CD14-positive monocyte (primary cell): ENCODE measurements around the gene PSD. TPM values are rescaled to one million over a fixed set of nuclear protein-coding genes. Genes with fewer than 3 reads are reported as not detected.

Experiments
- DNase-seq, 3 donors: peaks; one replicate each; pipeline ENCODE4 v3.0.0-alpha.2; 2011 to 2022
- H2AFZ ChIP-seq: 2 replicates; pipeline ENCODE4 v1.6.0; 2012; ENCODE audit warnings: mild to moderate bottlenecking, low read depth, low read length, inconsistent platforms; ENCODE audit not compliant: insufficient read depth, poor library complexity, severe bottlenecking
- H3K27ac ChIP-seq, 2 donors: 1 replicate in 1 of 2; 2 replicates in 1 of 2; pipeline ENCODE4 v1.5.1; 2012 to 2013; ENCODE audit warnings: low read length in 2 of 2, control low read depth in 1 of 2, inconsistent platforms in 1 of 2, low read depth in 1 of 2, mild to moderate bottlenecking in 1 of 2
- H3K27me3 ChIP-seq, 2 donors: one replicate each; pipeline versions ENCODE4 v1.6.0 to v1.6.1; 2011 to 2013; ENCODE audit warnings: low read length in 2 of 2; ENCODE audit not compliant: control insufficient read depth in 2 of 2, insufficient read depth in 2 of 2
- H3K36me3 ChIP-seq, 2 donors: replicated peaks in 1 of 2; 1 replicate in 1 of 2; 2 replicates in 1 of 2; pipeline versions ENCODE4 v1.5.1 to v1.6.1; 2012 to 2013; ENCODE audit warnings: low read length in 2 of 2, control low read depth in 1 of 2, inconsistent platforms in 1 of 2, mild to moderate bottlenecking in 1 of 2; ENCODE audit not compliant: insufficient read depth in 2 of 2, control insufficient read depth in 1 of 2
- H3K4me1 ChIP-seq, 2 donors: 1 replicate in 1 of 2; 2 replicates in 1 of 2; pipeline versions ENCODE4 v1.5.1 to v1.6.1; 2012 to 2013; ENCODE audit warnings: low read length in 2 of 2, control low read depth in 1 of 2, inconsistent platforms in 1 of 2, mild to moderate bottlenecking in 1 of 2, moderate library complexity in 1 of 2; ENCODE audit not compliant: insufficient read depth in 2 of 2, control insufficient read depth in 1 of 2
- H3K4me2 ChIP-seq: replicated peaks from 2 replicates; pipeline ENCODE3; 2012; ENCODE audit warnings: low read length, moderate library complexity, mild to moderate bottlenecking; ENCODE audit not compliant: poor library complexity, severe bottlenecking; ENCODE audit errors: extremely low read depth
- H3K4me3 ChIP-seq, 3 experiments: fragments of 200-600 bp in 1 of 3; sonication (generic) in 1 of 3; replicated peaks in 1 of 3; 1 replicate in 2 of 3; 2 replicates in 1 of 3; pipeline ENCODE4 v1.5.1; 2011 to 2013; ENCODE audit warnings: low read length in 3 of 3, mild to moderate bottlenecking in 3 of 3, control low read depth in 2 of 3, low read depth in 2 of 3, inconsistent platforms in 1 of 3, moderate library complexity in 1 of 3
- H3K79me2 ChIP-seq: 2 replicates; pipeline ENCODE4 v1.6.0; 2012; ENCODE audit warnings: mild to moderate bottlenecking, control low read depth, inconsistent platforms, low read length, moderate library complexity; ENCODE audit not compliant: insufficient read depth
- H3K9ac ChIP-seq: 2 replicates; pipeline ENCODE4 v1.6.0; 2017; ENCODE audit warnings: low read length, mild to moderate bottlenecking; ENCODE audit not compliant: insufficient read depth, poor library complexity, severe bottlenecking
- H3K9me3 ChIP-seq, 2 donors: replicated peaks in 1 of 2; 1 replicate in 1 of 2; 2 replicates in 1 of 2; pipeline versions ENCODE4 v1.5.1 to v1.6.1; 2012 to 2013; ENCODE audit warnings: low read length in 2 of 2, control low read depth in 1 of 2; ENCODE audit not compliant: control insufficient read depth in 1 of 2, insufficient read depth in 1 of 2
- H4K20me1 ChIP-seq: 2 replicates; pipeline ENCODE4 v1.6.0; 2012; ENCODE audit warnings: mild to moderate bottlenecking, low read length, control low read depth, moderate library complexity; ENCODE audit not compliant: insufficient read depth
- H3K27ac Mint-ChIP-seq, 7 donors: one replicate each; pipeline ENCODE4 v1.8.0; 2020; ENCODE audit warnings: mild to moderate bottlenecking in 7 of 7, mixed read lengths in 7 of 7, moderate library complexity in 6 of 7, inconsistent platforms in 2 of 7
- H3K27me3 Mint-ChIP-seq, 3 donors: one replicate each; pipeline ENCODE4 v1.8.0; 2021 to 2022; ENCODE audit warnings: low read depth in 3 of 3, mild to moderate bottlenecking in 3 of 3, mixed read lengths in 3 of 3, moderate library complexity in 3 of 3, inconsistent platforms in 1 of 3
- H3K36me3 Mint-ChIP-seq, 2 donors: one replicate each; pipeline ENCODE4 v1.8.0; 2020; ENCODE audit warnings: mixed read lengths in 2 of 2, inconsistent platforms in 1 of 2, mild to moderate bottlenecking in 1 of 2
- H3K4me1 Mint-ChIP-seq: one replicate; pipeline ENCODE4 v1.8.0; 2020; ENCODE audit warnings: mild to moderate bottlenecking, mixed read lengths
- H3K4me3 Mint-ChIP-seq, 2 donors: one replicate each; pipeline ENCODE4 v1.8.0; 2020; ENCODE audit warnings: mild to moderate bottlenecking in 2 of 2, mixed read lengths in 2 of 2, moderate library complexity in 1 of 2
- H3K9me3 Mint-ChIP-seq, 7 donors: one replicate each; pipeline ENCODE4 v1.8.0; 2020 to 2022; ENCODE audit warnings: mixed read lengths in 7 of 7, mild to moderate bottlenecking in 6 of 7, moderate library complexity in 6 of 7, inconsistent platforms in 2 of 7
- WGBS: methylation state at CpG from one replicate; pipeline ENCODE4 v1.1.5; 2013; ENCODE audit warnings: missing lambda C conversion rate; ENCODE audit not compliant: insufficient coverage; 5-methylcytosine and 5-hydroxymethylcytosine counted together
- intact Hi-C, 2 donors: fragments of 100-400 bp; cut with micrococcal nuclease; formaldehyde crosslinking; loops; one replicate each; pipeline versions ENCODE4 v1.15.0 to v1.15.1; 2023
- polyA plus RNA-seq, 3 donors: library from polyadenylated mRNA; depleted of rRNA in 1 of 3; unstranded in 2 of 3; stranded (reverse) in 1 of 3; fragments of 300-500 nt in 2 of 3; fragments of >200 nt in 1 of 3; fragmentation: Illumina TruSeq in 2 of 3; gene quantifications; 1 replicate in 2 of 3; 2 replicates in 1 of 3; pipeline ENCODE4 v1.2.3, GENCODE V29; 2012 to 2021
- TF ChIP-seq, protein P1 (sequence below): fragments of 200-600 bp; IDR thresholded peaks from one replicate; pipeline ENCODE4 v1.8.0; 2022; ENCODE audit warnings: antibody characterized with exemption, mild to moderate bottlenecking

PSD gene
- polyA plus RNA-seq, 3 donors = 0.27 to 1.5 (median 1.1) TPM

DNA sequence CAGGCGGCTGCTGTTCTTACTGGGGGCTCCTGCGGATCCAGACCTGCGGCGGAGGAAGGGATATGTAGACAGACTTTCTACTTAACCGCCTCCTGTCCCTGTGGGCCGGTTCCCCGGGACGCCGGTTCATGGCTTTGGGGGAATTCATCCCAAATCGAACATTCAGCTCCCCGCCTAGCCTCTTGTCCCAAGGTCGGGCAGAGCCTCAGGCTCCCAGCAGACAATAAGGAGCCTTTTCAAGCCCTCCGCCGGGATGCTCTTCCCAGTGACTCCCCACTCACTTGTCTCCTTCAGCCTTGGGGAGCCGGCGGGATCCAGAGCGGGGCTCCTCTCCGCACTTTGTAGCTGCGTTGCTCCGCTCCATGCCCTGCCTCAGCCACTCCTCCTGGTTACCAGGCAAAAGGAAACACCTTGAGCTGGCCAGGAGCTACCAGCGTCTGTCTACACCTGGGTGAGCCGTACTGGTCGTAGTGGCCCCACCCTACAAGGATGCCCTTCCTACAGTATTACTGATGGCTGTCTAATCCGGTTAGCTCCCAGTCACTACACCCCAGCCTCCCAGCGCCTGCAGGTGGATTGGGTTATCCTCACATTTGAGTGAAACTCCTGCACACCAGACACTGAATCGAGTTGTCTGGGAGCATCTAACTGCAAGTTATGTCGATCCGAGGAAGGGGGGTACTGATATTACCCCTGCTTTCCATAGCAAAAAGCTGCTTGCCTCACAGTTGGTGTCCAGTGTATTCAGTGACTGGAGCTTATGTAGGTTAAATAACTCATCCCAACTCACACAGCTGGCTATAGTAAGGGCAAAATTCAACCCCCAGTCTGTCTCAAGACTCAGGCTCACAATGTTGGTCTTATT lies 32.8 kb upstream of the PSD start, which contains the start of gene C10orf95:
Gene C10orf95 (minus strand): TSS at position 439 of the 865 bp plus-strand sequence. CDS start 450 bp downstream, outside the sequence.
- TF ChIP-seq, protein P1, sequence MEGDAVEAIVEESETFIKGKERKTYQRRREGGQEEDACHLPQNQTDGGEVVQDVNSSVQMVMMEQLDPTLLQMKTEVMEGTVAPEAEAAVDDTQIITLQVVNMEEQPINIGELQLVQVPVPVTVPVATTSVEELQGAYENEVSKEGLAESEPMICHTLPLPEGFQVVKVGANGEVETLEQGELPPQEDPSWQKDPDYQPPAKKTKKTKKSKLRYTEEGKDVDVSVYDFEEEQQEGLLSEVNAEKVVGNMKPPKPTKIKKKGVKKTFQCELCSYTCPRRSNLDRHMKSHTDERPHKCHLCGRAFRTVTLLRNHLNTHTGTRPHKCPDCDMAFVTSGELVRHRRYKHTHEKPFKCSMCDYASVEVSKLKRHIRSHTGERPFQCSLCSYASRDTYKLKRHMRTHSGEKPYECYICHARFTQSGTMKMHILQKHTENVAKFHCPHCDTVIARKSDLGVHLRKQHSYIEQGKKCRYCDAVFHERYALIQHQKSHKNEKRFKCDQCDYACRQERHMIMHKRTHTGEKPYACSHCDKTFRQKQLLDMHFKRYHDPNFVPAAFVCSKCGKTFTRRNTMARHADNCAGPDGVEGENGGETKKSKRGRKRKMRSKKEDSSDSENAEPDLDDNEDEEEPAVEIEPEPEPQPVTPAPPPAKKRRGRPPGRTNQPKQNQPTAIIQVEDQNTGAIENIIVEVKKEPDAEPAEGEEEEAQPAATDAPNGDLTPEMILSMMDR = no peak
- intact Hi-C loops = no loop called here
- peaks cover 4 to 5% of the 10 kb centered on the region in 2 donors for H3K36me3 Mint-ChIP-seq
- Histone ChIP-seq H3K4me2 (peak within 1 kb of the TSS; percentile 96), H3K4me1 (peaks cover 66 to 73% of the 10 kb centered on the region in 2 donors), H3K4me3 (peak within 1 kb of the TSS; percentile 63 to 84 (median 80)), H3K79me2 (peaks cover 14% of the 10 kb centered on the region), H3K27ac (peak within 1 kb of the TSS; percentile 89 to 98), H3K9me3 (no peaks in the 10 kb centered on the region), H3K36me3 (no peaks in the 10 kb centered on the region), H3K27me3 (no peaks in the 10 kb centered on the region), H4K20me1 (no peaks in the 10 kb centered on the region), H2AFZ (peak within 1 kb of the TSS; percentile 89), H3K9ac (peak within 1 kb of the TSS; percentile 83)
- DNase-seq = no peak
- peaks cover 64% of the 10 kb centered on the region for H3K4me1 Mint-ChIP-seq
- peak within 1 kb of the TSS; percentile 98 to 100 (median 98) for H3K27ac Mint-ChIP-seq
- peaks cover 0 to 2% (median 0%) of the 10 kb centered on the region in 3 donors for H3K27me3 Mint-ChIP-seq
- peaks cover 0 to 4% (median 0%) of the 10 kb centered on the region in 7 donors for H3K9me3 Mint-ChIP-seq
- whole genome bisulfite sequencing = 21% methylated on average over 25 of the region's 28 CpGs
- peak within 1 kb of the TSS; percentile 80 to 94 for H3K4me3 Mint-ChIP-seq

GRCh38 chr10:102450374-102451104 lies 32.0 kb upstream of the PSD start:
- Histone ChIP-seq H3K36me3 (no peaks in the 10 kb centered on the region), H3K27me3 (no peaks in the 10 kb centered on the region), H3K27ac (peak overlapping the region; percentile 60 to 98), H3K4me2 (peak overlapping the region; percentile 96), H3K79me2 (peaks cover 14% of the 10 kb centered on the region), H2AFZ (peak overlapping the region; percentile 89), H3K4me3 (peak overlapping the region; percentile 72 to 84 (median 80)), H3K9ac (peak overlapping the region; percentile 83), H3K4me1 (peaks cover 58 to 66% of the 10 kb centered on the region in 2 donors), H3K9me3 (no peaks in the 10 kb centered on the region), H4K20me1 (no peaks in the 10 kb centered on the region)
- peaks cover 56% of the 10 kb centered on the region for H3K4me1 Mint-ChIP-seq
- peaks cover 4 to 5% of the 10 kb centered on the region in 2 donors for H3K36me3 Mint-ChIP-seq
- H3K27ac Mint-ChIP-seq = peak overlapping the region; percentile 85 to 100 (median 93)
- H3K27me3 Mint-ChIP-seq = peaks cover 0 to 2% (median 0%) of the 10 kb centered on the region in 3 donors
- intact Hi-C loops = no loop called here
- peak overlapping the region; percentile 89 to 94 for H3K4me3 Mint-ChIP-seq
- under 1% methylated on average over 99 of the region's 104 CpGs for WGBS
- H3K9me3 Mint-ChIP-seq = peaks cover 0 to 4% (median 0%) of the 10 kb centered on the region in 7 donors
- DNase-seq = peak; percentile 83 to 84 (median 84)
- TF ChIP-seq, protein P1 = no peak
